GM19395 (cell line): ENCODE results near the gene RNF19B.
A peak's percentile ranks its signal among the peaks of the same experiment; 100 is the strongest.

Source experiments
- ATAC-seq: cut with Tn5 transposase; IDR thresholded peaks from one replicate; pipeline ENCODE4 v1.9.1; 2021; ENCODE audit warnings: mild to moderate bottlenecking, moderate library complexity; ENCODE audit not compliant: unreplicated experiment

Gene RNF19B, protein sequence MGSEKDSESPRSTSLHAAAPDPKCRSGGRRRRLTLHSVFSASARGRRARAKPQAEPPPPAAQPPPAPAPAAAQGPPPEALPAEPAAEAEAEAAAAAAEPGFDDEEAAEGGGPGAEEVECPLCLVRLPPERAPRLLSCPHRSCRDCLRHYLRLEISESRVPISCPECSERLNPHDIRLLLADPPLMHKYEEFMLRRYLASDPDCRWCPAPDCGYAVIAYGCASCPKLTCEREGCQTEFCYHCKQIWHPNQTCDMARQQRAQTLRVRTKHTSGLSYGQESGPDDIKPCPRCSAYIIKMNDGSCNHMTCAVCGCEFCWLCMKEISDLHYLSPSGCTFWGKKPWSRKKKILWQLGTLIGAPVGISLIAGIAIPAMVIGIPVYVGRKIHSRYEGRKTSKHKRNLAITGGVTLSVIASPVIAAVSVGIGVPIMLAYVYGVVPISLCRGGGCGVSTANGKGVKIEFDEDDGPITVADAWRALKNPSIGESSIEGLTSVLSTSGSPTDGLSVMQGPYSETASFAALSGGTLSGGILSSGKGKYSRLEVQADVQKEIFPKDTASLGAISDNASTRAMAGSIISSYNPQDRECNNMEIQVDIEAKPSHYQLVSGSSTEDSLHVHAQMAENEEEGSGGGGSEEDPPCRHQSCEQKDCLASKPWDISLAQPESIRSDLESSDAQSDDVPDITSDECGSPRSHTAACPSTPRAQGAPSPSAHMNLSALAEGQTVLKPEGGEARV

DNA sequence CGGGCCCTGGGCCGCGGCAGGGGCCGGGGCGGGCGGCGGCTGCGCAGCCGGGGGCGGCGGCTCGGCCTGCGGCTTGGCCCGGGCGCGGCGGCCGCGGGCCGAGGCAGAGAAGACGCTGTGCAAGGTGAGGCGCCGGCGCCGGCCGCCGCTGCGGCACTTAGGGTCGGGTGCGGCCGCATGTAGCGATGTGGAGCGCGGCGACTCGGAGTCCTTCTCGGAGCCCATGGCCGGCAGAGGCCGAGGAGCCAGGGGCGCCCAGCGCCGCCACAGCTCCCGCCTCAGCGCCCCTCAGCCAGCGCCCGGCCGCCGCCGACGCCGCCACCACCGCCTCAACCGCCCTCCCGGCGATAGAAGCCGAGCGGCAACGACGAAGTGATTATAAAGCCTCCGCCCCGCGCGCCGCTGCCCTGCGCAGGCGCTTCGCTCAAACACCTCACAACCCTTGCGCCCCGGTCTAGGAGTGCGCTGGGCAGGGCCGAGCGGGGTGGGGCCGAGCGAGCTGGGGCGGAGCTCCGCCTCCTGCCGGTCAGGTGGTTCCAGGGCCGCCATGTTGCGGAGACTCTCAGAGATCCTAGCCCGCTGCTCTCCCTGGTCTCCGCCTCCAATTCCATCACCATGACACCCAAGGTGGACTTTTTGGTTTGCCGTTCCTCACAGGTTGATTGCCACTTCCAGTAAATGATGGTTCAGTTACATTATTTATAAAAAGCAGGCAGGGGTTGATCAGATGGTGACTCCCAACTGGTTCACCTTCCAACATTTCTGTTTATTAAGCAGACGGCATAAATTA is at the start of gene RNF19B:
RNF19B (minus strand) TSS at position 349 of the 790 bp plus-strand sequence; CDS start at position 225, 124 bp downstream.
- ATAC-seq, result peak; percentile 77

DNA sequence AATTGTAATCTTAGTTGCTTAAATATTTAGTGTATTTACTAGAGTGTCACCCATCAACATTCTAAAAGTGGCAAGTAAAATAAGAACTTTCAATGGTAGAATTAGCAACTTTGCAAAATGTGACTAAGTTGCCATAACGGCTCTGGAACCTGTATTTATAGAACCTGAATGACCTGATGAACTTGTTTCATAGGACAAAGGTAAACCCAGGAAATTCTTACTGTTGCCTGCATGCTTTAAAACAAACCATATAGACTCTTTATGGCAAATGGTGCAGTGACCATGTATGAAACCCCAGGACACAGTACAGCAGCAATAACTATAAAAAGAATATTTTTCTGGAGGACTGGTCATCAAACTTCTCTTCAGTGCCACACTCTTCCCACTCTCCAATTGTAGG is 49.2 kb upstream of the RNF19B start:
- no peak for ATAC-seq

DNA sequence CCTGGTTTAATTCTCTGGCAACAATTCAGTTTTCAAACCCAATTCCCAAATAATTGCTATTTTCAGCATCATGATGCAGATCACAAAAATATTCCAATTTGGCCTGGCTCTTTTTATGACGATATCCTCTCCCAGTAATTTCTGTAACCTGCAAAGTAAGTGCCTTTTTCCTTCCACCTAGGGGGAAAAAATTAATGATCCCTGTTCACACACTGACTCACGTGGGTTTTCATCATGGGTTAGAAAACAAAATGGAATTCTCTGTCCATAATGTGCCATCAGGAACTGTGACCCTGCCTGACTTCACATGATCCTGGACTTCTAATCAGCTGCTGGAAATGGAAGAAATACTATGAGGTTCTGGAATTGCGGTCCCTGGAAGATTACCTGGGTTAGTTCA is 47.6 kb upstream of the RNF19B start:
- no peak for ATAC-seq

DNA sequence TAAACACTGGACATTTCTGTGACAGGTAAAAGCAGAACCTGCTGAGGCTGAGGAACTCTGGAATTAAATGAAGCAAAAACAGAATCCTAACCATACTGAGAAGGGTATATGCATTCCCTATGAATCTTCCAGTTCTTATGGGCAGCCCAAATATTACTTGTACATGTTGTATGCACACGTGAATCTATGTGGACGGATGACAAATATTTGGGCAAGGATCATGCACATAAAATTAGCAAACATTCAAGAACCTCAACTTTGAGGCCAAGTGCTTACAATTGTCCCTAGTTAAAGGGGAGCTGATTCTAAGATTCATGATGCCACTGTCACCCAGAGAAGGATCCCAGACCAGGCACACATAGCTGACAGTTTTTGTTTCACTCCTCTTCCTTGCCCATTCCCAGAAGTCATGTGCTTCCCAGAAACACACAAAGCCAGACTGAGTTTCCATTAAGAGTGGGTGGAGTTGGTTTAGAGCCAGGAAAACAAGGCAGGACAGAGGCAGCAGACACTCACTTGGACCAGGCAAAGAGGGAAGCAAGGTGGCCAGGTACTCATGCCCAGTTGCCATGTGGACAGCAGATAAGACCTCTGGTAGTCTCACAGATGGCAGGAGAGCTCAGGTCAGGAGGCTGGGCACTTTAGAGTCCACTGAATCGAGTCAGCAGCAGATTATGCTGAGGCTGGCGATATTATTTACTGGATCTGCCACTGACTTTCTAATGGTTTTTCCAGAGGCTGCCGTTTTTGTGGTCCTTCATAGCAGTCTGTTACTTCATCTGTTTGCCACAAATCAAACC is 46.5 kb upstream of the RNF19B start:
- ATAC-seq, result no peak

DNA sequence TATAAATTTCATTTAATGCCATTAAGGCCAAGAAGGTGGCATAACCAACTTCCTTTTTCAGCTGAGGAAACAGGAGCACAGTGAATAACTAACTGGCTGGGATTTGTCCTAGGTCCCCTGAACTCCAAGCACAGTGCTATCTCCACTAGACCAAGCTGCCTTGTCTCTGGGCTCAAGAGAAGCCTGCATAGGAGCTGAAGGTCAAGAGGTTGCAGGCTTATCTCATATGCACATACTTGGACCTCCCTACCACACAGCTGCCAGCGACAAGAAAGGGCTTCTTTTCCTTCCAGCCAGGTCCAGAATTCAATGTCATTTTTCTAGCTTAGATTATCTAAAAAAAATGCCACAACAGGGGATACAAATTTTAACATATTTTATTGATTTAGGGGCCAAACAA is 45.0 kb upstream of the RNF19B start:
- ATAC-seq, result no peak

DNA sequence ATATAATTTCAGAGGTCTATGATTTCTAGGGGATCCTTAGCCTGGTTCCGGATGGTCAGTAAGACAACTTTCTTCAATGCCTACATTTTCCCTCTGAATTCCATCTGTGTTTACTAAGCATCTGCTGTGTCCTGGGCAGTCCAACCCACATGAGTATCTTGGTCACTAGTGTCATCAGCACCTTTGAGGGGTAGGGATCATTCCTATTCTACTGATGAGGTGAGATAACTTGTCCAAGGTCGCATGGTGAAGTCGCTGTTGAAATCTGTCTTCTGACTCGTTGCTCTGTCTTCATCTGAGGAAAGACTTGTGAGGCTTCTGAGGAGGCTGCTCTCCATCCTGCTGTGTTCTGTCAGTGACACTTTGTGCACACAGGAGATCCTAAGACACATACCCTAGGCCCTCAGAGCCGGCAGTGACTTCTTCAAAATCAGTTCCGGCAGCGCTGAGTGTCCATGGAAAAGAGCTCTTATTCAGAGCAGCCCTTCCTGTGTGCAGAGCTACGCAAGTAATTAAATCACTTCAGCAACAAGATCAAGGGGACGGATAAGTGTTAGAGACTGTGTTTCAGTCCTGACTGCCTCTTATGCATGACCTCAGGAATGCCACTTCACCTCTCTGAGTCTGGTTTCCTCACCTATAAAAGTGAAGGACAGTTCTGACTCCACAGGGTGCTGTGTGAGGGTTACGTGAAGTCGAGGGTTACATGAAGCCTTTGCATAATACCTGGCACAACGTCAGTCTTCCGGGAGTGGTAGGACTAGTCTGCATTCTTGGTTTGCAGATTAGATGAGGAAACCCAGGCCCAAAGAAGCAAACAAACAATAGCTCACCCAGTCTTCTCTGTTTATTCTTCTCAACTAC is 43.7 kb upstream of the RNF19B start:
- no peak for ATAC-seq

DNA sequence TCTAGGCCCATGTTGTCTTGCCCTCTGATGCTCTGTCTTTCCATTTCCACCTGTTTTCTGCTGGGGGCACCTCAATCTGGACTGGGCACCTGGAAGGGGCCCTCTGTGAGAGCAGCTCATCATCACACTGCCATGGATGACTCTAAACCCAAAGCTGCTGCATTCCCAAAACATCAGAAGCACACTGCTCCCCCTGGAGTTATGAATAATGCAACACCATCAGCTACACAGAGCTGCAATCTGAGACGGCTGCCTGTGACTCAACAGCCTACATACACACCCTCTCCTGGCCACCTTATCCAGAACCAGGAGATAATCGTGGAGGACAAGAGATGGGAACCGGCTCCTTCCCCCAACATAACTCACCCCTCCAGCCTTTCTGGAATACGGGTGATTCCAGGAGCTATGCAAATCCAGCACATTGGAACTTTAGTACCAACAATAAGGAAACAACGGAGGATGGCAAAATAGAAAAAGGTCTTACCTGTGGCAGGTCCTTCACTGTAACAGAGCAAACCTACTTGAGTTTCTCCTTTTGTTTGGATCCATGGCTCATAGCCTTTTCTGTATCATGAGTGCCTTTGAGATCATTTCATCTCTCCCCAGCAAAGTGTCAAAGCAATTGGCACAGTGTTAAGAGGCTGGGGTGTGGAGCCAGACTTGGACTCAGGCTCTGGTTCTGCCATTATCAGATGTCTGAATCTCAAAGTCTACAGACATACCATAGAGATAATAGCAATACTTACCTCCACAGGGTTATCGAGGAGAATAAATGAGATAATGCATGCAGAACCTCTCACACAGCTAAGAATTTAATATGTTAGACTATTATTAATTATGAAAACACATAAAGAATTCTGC is 42.8 kb upstream of the RNF19B start:
- ATAC-seq, result no peak

DNA sequence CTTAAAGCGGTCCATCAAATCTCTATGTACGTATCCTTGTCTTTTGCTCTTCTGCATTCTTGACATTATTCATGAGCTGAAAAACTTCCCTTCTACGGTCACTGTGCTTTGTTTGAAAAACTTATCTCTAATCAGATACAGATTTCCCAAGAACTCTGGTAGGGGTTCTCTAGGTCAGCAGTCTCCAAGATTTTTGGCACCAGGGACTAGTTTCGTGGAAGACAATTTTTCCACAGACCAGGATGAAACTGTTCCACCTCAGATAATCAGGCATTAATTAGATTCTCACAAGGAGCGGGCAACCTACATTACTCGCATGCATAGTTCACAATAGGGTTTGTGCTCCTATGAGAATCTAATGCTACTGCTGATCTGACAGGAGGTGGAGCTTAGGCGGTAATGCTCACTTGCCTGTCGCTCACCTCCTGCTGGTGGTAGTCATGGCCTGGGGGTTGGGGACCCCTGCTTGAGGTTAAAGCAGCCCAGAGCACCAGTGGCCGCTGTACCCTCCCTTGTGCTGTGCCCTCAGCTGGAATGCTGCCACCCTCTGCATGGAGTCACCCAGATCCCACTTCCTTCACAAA is 41.3 kb upstream of the RNF19B start:
- no peak for ATAC-seq

DNA sequence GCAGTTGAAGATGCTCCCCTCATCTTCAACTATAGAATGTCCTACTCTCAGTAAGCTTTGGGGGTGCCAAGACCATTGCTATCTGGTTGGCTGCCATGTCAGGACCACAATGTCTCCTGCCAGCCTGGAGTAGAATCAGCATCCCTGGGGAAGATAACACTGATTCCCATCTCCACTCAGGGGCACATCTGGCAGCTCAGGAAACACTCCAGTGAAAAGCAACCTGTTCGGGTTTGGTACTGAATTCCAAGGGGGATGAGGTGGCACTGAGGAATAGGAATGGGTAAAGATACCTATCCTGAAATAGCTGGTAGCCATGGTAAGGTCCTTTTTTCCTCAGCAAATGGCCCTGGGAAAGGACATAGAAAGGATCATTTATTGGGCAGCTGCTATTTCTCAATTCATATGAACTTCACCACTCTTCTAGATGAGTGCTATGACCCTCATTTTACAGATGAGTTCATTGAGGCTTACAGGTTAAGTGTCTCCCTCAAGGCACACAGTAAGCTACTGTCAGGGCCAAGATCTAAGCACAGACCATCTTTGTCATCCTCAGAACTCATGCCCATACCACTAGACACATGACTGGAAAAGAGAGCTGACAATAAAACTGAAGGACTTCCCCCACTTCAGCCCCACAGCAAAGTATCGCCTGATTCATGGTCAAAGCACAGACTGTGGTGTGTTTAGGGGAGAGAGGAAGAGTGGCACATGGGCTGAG is 40.7 kb upstream of the RNF19B start:
- no peak for ATAC-seq

DNA sequence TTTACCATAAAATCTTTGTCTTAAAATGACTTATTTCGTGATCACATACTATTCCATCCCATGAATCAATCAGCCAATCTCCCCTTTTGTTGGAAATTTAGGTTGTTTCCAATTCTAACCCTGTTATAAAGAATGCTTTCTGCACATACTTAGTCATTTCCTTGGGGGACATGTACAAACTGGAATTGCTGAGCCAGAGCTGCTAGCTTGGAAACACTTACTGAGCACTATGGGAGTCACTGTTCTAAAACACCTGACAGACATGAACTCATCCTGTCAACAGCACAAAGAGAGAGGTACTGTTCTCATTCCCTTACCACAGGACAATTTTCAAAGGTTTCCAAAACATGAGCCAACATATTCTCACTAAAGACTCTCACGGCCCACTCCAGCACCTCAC is 40.0 kb upstream of the RNF19B start:
- no peak for ATAC-seq

DNA sequence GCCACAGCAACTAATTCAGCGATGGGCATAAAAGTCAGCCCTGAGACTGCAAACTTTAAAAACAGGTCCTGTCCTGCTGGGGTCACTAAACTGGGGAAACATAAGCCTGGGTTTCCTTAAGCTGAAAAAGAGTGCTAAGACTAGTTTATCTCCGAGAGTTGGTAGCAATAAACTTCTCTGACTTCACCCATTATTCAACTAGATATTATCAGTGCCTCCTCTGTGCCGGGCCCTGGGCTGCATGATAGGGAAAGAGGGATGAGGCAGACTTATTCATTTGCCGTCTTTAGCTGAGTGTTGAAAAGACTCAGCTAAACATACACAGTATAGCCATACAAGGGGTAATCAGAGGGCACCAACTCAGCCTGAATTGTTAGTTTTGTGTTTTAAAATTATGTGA is 39.0 kb upstream of the RNF19B start:
- ATAC-seq, result no peak

DNA sequence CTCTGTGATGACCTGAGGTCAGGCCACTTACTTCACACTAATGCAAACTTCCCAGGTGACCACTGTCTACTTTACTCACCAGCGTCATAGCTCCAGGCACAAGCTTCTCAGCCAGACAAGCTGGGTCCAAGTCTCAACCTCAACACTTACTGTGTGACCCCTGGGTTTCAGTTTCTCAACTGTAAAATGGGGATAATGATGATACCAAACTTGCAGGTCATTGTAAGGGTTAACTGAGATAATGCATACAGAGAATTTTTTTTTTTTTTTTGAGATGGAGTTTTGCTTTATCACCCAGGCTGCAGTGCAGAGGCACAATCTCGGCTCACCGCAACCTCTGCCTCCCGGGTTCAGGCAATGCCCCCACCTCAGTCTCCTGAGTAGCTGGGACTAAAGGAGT is 37.4 kb upstream of the RNF19B start:
- ATAC-seq, result no peak

DNA sequence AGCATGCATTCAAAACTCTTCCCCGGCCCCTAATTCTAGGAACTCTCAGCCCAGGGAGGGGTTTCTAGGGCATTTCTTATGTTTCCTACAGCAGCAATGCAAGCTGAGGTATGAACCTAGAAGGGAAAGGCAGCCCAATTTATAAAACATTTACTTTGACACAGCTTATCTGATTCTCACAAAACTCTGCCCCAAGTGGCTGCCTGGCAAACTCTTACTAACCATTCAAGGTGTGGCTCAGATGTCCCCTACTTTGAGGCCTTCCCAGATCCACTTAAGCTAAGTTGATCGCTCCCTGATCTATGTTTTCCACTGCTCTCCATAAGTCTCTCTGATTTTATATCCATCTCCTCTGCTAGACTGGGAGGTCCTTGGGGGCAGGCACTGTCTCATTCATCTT is 36.7 kb upstream of the RNF19B start:
- ATAC-seq, result no peak

DNA sequence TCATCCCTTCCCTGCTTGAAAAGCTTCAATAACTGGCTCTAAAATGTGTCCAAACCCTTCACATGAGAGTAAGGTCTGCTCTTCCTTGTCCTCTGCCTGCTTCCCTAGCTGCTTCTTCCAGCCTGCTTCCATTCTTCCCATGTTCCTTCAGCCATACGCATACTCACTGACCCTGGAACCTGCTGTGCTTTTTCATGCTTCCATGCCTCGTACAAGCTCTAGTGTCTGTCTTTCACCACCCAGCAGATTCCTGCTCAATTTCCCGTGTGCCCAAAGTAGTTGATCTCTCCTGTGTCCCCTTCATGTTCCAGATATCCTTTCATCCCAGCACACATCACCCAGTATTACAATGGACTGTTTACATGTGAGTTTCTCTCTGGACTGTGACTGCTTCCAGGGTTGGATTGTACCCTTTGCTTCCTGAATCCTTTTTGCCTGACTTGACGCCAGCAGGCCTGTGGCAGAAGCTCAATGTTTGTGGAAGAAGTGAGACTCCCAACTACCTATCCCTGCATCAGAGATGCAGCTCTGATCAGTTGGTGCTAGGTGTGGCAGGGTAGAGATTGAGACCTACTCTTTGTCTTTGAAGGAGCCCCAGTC is 35.9 kb upstream of the RNF19B start:
- no peak for ATAC-seq

DNA sequence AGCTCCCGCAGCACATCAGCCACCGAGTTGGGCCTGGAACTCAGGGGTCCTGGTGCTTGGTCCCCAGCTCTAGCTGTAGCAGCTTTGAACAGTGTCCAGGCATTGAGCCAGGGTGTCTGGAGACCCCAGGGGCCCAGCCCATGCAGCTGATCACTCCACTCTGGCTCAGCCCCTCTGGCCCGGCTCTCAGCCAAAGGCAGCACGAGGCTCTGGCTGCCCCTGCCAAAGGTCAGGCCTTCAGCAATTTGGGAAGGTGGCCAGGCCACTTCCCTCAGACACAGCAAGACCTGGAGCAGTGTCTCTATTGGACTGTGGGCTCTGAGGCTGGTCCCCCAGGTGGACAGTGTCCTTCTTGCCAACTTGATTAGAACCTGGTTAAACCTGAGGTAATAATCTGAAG is 34.4 kb upstream of the RNF19B start:
- no peak for ATAC-seq

DNA sequence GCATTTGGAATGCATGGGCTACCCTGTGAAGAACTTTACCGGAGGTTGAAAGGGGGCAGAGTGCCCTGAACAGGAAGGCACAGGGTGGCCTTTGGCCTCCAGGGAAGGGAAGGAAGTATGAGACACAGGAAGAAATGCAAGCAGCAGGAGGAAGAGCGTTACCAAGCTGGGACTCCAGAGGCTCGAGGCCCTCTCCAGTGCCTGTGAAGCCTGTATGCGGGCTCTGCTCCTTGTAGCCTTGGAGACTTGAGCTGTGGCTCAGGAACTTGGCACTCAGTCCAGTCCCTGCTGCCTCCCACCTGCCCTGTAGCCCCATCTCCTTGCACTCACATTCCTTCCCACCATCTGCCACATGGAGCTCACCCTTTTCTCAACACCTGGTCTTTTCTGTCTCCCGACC is 33.5 kb upstream of the RNF19B start:
- no peak for ATAC-seq

DNA sequence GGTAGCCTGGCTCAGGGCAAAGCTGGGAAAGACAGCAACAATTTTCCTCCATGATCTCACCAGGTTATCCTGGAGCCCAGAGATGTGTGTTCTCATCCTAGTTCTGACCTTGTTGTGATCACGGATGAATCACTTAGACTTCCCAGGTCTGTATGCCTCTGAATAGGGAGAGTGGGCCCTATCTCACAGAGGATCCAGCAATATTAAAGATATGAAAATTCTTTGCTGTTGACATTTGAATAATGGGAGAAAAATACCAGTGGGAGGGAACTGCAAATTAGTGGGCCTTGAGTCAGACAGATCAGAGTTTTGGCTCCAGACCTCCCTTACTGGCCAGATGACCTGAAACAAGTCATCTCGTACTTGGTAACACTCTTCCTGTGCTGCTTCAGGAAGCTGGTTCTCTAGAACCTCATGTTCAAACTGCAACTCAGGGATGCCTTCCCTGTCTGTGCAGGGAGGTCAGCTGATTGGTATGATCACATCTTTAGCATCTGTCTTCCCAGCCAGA is 32.8 kb upstream of the RNF19B start:
- no peak for ATAC-seq
